NCI-H510A treated with DMSO at 0.1 percent for 48 hours (cell line): ENCODE measurements around the gene SDSL.

Experiments used
- DNase-seq: peaks from one replicate; lab custom pipeline; 2025; lab: John Stamatoyannopoulos, UW

Gene SDSL

GRCh38 chr12:113480336-113480971, 58.3 kb downstream of the SDSL start:
- no peak for DNase-seq

GRCh38 chr12:113482334-113482733, 60.2 kb downstream of the SDSL start:
- DNase-seq = no peak

DNA sequence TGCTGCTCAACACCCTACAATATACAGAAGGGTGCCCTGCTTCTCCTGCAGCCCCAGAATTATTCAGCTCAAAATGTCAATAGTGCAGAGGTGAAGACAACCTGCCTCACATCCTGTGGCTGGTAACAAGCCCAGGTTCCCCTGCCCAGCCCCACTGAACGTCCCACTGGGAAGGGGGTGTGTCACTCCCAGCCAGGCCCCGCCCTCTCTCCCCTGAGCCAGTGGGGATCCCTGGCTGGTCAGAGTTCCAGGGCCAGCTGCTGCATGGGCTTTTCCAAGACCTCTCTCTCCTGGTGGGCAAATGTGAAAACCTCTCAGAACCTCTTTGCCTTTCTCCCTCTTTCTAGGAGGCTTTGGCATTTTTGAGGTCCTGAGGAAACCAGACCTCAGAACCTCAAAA, 63.1 kb downstream of the SDSL start:
- DNase-seq = no peak

DNA sequence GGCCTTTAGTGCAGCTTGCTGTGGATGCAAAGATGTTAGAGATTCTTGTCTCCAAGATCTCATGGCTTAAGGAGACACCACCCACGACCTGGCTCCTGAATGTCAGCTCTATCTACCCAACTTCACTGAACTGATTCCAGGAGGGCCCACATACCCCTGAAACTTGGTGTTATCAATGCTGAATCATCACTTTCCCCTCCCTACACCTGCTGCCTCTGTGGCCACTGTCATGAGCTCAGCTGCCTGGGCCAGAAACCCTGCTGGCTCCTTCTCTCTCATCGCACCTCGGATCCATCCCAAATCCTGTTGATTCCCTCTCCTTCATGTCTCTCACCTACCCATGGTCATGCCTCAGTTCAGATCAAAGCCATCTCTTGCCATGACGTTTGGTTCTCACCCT, 64.5 kb downstream of the SDSL start:
- DNase-seq = no peak
